A673 (cell line): ENCODE data around the gene PPHLN1.

Source experiments
- EZH2 ChIP-seq: fragments of 200-600 bp; sonication (generic); IDR thresholded peaks from 2 replicates; pipeline ENCODE4 v1.6.1; 2017; ENCODE audit warnings: borderline replicate concordance, low read depth, mild to moderate bottlenecking, mixed read lengths, antibody characterized with exemption, low read length; ENCODE audit not compliant: poor library complexity, severe bottlenecking
- TF ChIP-seq, protein P1 (sequence below): fragments of 300-800, 200-600 bp; sonication (generic); conservative IDR thresholded peaks from 2 replicates; pipeline ENCODE4 v1.5.1; 2017; ENCODE audit warnings: low read depth, mild to moderate bottlenecking, antibody characterized with exemption, low read length, moderate library complexity, mixed read lengths

DNA sequence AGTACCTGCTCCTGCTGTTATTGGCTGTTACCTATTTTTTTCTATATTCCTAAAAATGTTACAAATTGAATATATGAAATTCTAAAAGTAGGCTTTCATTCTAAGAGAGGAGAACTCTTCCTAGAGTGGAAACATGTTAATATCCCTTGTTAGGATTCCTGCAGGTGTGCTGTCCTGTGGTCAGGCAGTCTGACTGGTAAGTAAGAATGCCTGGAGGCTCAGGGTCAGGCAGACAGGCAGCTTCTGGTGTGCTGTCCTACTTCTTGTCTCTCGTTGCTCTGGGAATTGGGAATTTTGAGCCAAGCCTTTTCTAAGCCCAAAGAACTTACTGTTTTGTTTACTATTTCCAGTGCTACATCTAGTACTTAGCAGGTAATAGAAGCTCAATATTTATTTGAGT is 10.3 kb downstream of the PPHLN1 start:
- TF ChIP-seq, protein P1, sequence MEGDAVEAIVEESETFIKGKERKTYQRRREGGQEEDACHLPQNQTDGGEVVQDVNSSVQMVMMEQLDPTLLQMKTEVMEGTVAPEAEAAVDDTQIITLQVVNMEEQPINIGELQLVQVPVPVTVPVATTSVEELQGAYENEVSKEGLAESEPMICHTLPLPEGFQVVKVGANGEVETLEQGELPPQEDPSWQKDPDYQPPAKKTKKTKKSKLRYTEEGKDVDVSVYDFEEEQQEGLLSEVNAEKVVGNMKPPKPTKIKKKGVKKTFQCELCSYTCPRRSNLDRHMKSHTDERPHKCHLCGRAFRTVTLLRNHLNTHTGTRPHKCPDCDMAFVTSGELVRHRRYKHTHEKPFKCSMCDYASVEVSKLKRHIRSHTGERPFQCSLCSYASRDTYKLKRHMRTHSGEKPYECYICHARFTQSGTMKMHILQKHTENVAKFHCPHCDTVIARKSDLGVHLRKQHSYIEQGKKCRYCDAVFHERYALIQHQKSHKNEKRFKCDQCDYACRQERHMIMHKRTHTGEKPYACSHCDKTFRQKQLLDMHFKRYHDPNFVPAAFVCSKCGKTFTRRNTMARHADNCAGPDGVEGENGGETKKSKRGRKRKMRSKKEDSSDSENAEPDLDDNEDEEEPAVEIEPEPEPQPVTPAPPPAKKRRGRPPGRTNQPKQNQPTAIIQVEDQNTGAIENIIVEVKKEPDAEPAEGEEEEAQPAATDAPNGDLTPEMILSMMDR, result no peak
- no peak for TF ChIP-seq EZH2
